ENCODE measurements around the gene ELOA.
A peak's percentile ranks its signal among the peaks of the same experiment; 100 is the strongest.
"Not testable (repeated sequence)": the region's sequence is repeated elsewhere in the genome, so short reads cannot be mapped to it uniquely, and the experiment has no call there.

The ELOA gene

GRCh38 chr1:23741609-23742008 is 1.7 kb upstream of the ELOA start:
- DNase-seq = no peak

GRCh38 chr1:23742670-23743286 is 493 bp upstream of the ELOA start:
- no peak for DNase-seq

GRCh38 chr1:23745515-23745914 is 2.2 kb downstream of the ELOA start:
- DNase-seq = peak; percentile 57

- DNase-seq = no peak
Observed at GRCh38 chr1:23748016-23748415, 4.7 kb downstream of the ELOA start.

GRCh38 chr1:23751050-23751814 is 8.0 kb downstream of the ELOA start:
- peak; percentile 44 for DNase-seq

GRCh38 chr1:23751815-23752200 is 8.5 kb downstream of the ELOA start:
- no peak for DNase-seq

- DNase-seq = no peak
Observed at GRCh38 chr1:23752909-23753308, 9.6 kb downstream of the ELOA start.

- no peak for DNase-seq
Observed at GRCh38 chr1:23756676-23757075, 13.4 kb downstream of the ELOA start.

- no peak for DNase-seq
Observed at GRCh38 chr1:23757812-23758211, 14.5 kb downstream of the ELOA start.

- no peak for DNase-seq
Observed at GRCh38 chr1:23759277-23759676, 16.0 kb downstream of the ELOA start.

GRCh38 chr1:23763041-23763577 is 19.8 kb downstream of the ELOA start:
- DNase-seq = no peak

GRCh38 chr1:23768733-23769132 is 25.5 kb downstream of the ELOA start:
- no peak for DNase-seq

- peak; percentile 87 for DNase-seq
Observed at GRCh38 chr1:23772049-23772853, 29.0 kb downstream of the ELOA start.

GRCh38 chr1:23772854-23773242 is 29.6 kb downstream of the ELOA start:
- DNase-seq = no peak

- no peak for DNase-seq
Observed at GRCh38 chr1:23774174-23774880, 31.1 kb downstream of the ELOA start.

- no peak for DNase-seq
Observed at GRCh38 chr1:23776217-23776616, 32.9 kb downstream of the ELOA start.

GRCh38 chr1:23777979-23778814 is 34.9 kb downstream of the ELOA start, which contains the start of gene PITHD1:
PITHD1 (plus strand) TSS chr1:23778418; CDS start chr1:23778516, 98 bp downstream.
- peak; percentile 97 for DNase-seq

- no peak for DNase-seq
Observed at GRCh38 chr1:23779826-23780371, 36.6 kb downstream of the ELOA start.

- not testable (repeated sequence) for DNase-seq
Observed at GRCh38 chr1:23783141-23783540, 39.9 kb downstream of the ELOA start.

GRCh38 chr1:23784846-23785245 is 41.6 kb downstream of the ELOA start:
- DNase-seq = no peak

- DNase-seq = no peak
Observed at GRCh38 chr1:23787701-23788100, 44.4 kb downstream of the ELOA start.

GRCh38 chr1:23788695-23789094 is 45.4 kb downstream of the ELOA start:
- DNase-seq = no peak
